ENCODE data around the gene MEIS1.

MEIS1 gene

DNA sequence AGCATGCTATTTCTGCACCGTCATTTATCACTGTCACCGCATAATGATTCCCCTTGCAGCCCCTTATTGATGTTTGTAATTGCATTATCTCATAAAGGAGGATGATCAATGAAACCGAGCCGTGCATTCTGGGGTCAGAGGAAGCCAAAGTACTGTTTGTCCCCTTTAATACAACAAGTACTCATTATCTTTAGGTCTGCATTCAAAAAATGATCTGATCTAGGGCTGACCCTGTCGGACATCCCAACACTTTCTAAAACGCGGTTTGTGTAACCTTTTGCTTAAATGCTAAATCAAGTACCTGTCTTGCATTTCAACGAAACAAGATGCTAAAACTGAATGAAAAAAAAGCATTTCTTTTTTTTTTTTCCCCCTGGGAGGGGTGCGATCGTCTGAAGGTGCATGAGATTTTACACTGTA lies 143.8 kb downstream of the MEIS1 start:
- TF ChIP-seq TAF1 (IDR thresholded peaks at IDR 0.05; ENCODE audit: borderline replicate concordance, insufficient read depth, low read length), result no peak
- TF ChIP-seq SIN3A (IDR thresholded peaks at IDR 0.05; ENCODE audit: borderline replicate concordance, insufficient read depth, low read length), result no peak
- no peak for TF ChIP-seq FOXP2 (optimal IDR thresholded peaks at IDR 0.05; ENCODE audit: borderline replicate concordance, extremely low read depth, extremely low read length, insufficient read depth)

DNA sequence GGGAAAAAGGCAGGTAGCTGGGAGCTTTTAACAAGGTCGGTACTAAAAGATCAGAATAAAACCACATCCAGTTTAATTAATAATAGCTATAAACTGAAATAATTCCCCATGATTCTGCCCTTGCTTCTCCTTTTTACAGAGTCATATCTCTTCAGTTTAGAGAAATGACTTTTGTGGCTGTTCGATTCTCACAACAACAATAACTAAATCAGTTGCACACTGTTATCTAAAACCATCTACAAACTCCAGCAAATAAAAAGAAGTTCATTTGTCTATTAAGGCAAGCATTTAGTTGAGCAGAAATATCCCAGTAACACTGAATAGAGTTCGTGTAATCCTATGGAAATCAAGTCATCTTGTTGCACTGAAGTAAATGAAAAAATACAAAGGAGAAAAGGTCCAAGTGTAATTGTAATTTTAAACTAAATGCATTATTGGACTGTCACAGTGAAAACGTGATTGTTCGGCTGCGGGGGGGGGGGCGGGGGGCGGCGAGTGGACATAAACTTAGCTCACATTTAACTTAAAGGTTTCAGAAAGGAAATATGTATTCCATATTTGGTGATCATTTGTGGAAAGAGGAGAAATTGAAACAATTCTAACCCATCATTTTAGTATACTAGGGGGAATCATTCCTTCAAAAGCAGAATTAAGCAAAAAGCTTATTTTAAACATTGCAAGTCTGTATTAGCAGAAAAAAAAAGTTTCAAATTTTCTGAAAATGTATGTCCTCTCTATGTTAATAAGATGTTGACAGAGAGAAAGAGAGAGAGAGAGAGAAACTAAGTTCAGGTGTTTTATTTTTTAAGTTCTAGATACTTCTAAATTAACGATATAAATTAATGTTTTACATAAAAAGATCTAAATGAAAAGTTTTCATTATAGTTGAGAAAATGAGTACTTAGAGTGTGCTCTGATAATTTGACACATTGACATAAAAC lies 144.5 kb downstream of the MEIS1 start:
- TF ChIP-seq TAF1 (IDR thresholded peaks at IDR 0.05; ENCODE audit: borderline replicate concordance, insufficient read depth, low read length) (no peak), SIN3A (IDR thresholded peaks at IDR 0.05; ENCODE audit: borderline replicate concordance, insufficient read depth, low read length) (no peak), POLR2AphosphoS5 (IDR thresholded peaks at IDR 0.05; ENCODE audit: low read depth, low read length) (no peak), FOXP2 (optimal IDR thresholded peaks at IDR 0.05; ENCODE audit: borderline replicate concordance, extremely low read depth, extremely low read length, insufficient read depth) (no peak)
- TF ChIP-seq, protein P1, sequence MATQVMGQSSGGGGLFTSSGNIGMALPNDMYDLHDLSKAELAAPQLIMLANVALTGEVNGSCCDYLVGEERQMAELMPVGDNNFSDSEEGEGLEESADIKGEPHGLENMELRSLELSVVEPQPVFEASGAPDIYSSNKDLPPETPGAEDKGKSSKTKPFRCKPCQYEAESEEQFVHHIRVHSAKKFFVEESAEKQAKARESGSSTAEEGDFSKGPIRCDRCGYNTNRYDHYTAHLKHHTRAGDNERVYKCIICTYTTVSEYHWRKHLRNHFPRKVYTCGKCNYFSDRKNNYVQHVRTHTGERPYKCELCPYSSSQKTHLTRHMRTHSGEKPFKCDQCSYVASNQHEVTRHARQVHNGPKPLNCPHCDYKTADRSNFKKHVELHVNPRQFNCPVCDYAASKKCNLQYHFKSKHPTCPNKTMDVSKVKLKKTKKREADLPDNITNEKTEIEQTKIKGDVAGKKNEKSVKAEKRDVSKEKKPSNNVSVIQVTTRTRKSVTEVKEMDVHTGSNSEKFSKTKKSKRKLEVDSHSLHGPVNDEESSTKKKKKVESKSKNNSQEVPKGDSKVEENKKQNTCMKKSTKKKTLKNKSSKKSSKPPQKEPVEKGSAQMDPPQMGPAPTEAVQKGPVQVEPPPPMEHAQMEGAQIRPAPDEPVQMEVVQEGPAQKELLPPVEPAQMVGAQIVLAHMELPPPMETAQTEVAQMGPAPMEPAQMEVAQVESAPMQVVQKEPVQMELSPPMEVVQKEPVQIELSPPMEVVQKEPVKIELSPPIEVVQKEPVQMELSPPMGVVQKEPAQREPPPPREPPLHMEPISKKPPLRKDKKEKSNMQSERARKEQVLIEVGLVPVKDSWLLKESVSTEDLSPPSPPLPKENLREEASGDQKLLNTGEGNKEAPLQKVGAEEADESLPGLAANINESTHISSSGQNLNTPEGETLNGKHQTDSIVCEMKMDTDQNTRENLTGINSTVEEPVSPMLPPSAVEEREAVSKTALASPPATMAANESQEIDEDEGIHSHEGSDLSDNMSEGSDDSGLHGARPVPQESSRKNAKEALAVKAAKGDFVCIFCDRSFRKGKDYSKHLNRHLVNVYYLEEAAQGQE (IDR thresholded peaks at IDR 0.05; ENCODE audit: insufficient read depth in 1 of 2, low read depth in 2 of 2, low read length in 2 of 2), result no peak

DNA sequence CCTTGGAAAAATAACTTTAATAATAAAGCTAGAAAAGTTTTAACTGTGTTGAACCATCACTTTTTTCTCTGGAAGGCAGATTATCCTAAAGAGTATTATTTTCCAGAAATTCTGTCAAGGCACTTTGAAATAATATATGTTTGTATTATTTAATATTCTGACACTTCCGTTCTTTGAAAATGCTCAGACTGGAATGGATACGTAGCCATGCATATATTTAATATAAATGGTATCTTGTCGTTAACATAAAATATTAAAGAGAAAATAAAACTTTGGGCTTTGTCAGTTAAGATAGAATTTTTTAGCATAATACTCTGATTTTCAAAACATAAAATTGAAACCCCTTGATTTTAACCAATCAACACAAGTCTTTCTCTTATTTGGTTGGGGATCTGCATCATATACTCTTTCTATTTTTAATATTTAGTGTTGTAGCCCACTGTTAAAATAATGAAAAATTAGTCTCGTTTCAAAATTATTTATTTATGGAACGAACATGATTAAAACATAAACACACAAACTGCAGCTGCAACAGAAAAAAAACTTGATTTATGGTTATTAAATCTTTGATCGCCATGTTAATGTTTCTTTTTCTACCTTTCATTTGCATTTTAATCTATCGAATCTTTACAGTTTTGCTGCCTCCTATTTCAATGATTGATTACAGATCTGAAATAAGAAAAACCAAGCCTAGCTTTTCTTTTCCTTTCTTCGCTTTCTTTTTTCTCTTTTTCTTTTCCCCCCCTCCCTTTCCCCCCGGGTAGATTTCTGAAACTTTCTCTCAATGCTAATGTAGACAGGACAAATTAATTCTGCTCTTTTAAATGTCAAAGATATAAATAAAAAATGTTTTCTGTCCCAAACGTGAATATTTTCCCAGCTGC lies 145.5 kb downstream of the MEIS1 start:
- TF ChIP-seq, protein P1 (IDR thresholded peaks at IDR 0.05; ENCODE audit: insufficient read depth in 1 of 2, low read depth in 2 of 2, low read length in 2 of 2), result no peak
- TF ChIP-seq SIN3A (IDR thresholded peaks at IDR 0.05; ENCODE audit: borderline replicate concordance, insufficient read depth, low read length), result no peak
- TF ChIP-seq FOXP2 (optimal IDR thresholded peaks at IDR 0.05; ENCODE audit: borderline replicate concordance, extremely low read depth, extremely low read length, insufficient read depth), result no peak
- TF ChIP-seq TAF1 (IDR thresholded peaks at IDR 0.05; ENCODE audit: borderline replicate concordance, insufficient read depth, low read length), result no peak
- TF ChIP-seq POLR2AphosphoS5 (IDR thresholded peaks at IDR 0.05; ENCODE audit: low read depth, low read length), result no peak

DNA sequence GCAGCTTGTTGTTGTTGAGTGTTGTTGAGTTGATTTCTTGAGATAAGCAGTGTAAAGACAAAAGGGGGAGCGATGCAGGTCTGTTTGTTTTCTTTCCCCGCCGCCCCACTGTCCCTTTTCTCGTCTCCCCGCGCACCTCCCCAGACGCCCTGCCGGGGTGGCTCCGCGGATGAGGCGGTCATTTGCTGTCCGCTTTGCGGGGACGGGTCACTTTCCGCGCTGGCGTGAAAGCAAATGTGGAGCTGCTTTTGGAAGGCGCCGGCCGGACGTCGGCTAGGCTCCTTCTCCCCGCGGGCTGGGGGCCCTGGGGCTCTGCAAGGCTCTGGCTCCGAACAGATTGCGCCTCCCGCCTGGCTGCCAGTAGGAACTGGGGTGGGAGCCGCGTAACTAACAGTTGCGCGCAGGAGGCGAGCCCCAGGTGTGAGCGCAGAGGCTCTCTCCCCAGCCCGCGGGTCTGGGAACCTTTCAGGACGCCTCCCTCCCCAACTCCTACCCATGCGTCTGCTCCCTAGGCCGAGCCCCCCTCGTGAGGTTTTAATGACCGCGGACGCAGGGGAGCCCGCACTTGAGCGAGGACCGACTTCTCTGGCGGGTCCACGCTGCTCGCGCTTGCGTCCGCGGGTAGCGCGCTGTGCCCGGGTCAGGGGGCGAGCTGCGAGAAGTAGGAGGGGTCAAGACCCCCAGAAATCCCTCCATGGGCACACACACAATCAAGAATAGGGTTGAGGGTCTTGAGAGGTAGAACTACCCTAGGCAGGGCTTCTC lies 146.6 kb downstream of the MEIS1 start:
- TF ChIP-seq TAF1 (IDR thresholded peaks at IDR 0.05; ENCODE audit: borderline replicate concordance, insufficient read depth, low read length) (no peak), FOXP2 (optimal IDR thresholded peaks at IDR 0.05; ENCODE audit: borderline replicate concordance, extremely low read depth, extremely low read length, insufficient read depth) (no peak), SIN3A (IDR thresholded peaks at IDR 0.05; ENCODE audit: borderline replicate concordance, insufficient read depth, low read length) (no peak), POLR2AphosphoS5 (IDR thresholded peaks at IDR 0.05; ENCODE audit: low read depth, low read length) (no peak)
- TF ChIP-seq, protein P1 (IDR thresholded peaks at IDR 0.05; ENCODE audit: insufficient read depth in 1 of 2, low read depth in 2 of 2, low read length in 2 of 2), result no peak

Data from PFSK-1 (cell line).